NCI-H2227 treated with DMSO at 0.1 percent for 48 hours (cell line): ENCODE data around the gene COL5A3.
"Not testable (repeated sequence)": the region's sequence is repeated elsewhere in the genome, so short reads cannot be mapped to it uniquely, and the experiment has no call there.

Experiments used
- DNase-seq: peaks from one replicate; lab custom pipeline; 2025; lab: John Stamatoyannopoulos, UW

Gene COL5A3

GRCh38 chr19:9971166-9971897 is 39.0 kb downstream of the COL5A3 start:
- no peak for DNase-seq

- no peak for DNase-seq
These were observed 39.8 kb downstream of the COL5A3 start for GRCh38 chr19:9970481-9970880.

GRCh38 chr19:9969688-9969975 is 40.7 kb downstream of the COL5A3 start:
- DNase-seq, result no peak

- no peak for DNase-seq
These were observed 41.2 kb downstream of the COL5A3 start for GRCh38 chr19:9968820-9969687.

- no peak for DNase-seq
These were observed 43.0 kb downstream of the COL5A3 start for GRCh38 chr19:9967326-9967725.

GRCh38 chr19:9966448-9966847 is 43.9 kb downstream of the COL5A3 start:
- DNase-seq, result no peak

GRCh38 chr19:9966024-9966423 is 44.3 kb downstream of the COL5A3 start:
- no peak for DNase-seq

- no peak for DNase-seq
These were observed 47.5 kb downstream of the COL5A3 start for GRCh38 chr19:9962623-9963290.

- DNase-seq, result no peak
These were observed 49.2 kb downstream of the COL5A3 start for GRCh38 chr19:9961103-9961502.

- no peak for DNase-seq
These were observed 51.9 kb downstream of the COL5A3 start for GRCh38 chr19:9958379-9958821.

- DNase-seq, result no peak
These were observed 53.3 kb downstream of the COL5A3 start for GRCh38 chr19:9956956-9957355.

- DNase-seq, result no peak
These were observed 56.3 kb downstream of the COL5A3 start for GRCh38 chr19:9953802-9954542.

- no peak for DNase-seq
These were observed 58.0 kb downstream of the COL5A3 start for GRCh38 chr19:9952276-9952675.

GRCh38 chr19:9947441-9947840 is 62.9 kb downstream of the COL5A3 start:
- no peak for DNase-seq

- DNase-seq, result not testable (repeated sequence)
These were observed 63.7 kb downstream of the COL5A3 start for GRCh38 chr19:9946528-9947125.

- no peak for DNase-seq
These were observed 64.9 kb downstream of the COL5A3 start for GRCh38 chr19:9945319-9945966.

- no peak for DNase-seq
These were observed 66.6 kb downstream of the COL5A3 start for GRCh38 chr19:9943744-9944143.

GRCh38 chr19:9941671-9942070 is 68.6 kb downstream of the COL5A3 start:
- no peak for DNase-seq

- DNase-seq, result no peak
These were observed 69.1 kb downstream of the COL5A3 start for GRCh38 chr19:9941231-9941630.

- no peak for DNase-seq
These were observed 69.5 kb downstream of the COL5A3 start for GRCh38 chr19:9940778-9941177.

- no peak for DNase-seq
These were observed 70.9 kb downstream of the COL5A3 start for GRCh38 chr19:9939301-9939913.
